IMR-90 (cell line): ENCODE results near the gene MYL6. TPM values are rescaled to one million over a fixed set of nuclear protein-coding genes. Genes with fewer than 3 reads are reported as not detected.

Source experiments
- ATAC-seq: fragments of 200-7000 bp; cut with Tn5 transposase; 2 replicates; pipeline ENCODE4 v1.9.1; 2020; ENCODE audit warnings: low read depth, mild to moderate bottlenecking, moderate library complexity
- BruUV-seq: library from RNA; stranded (reverse); fragments of 400-500 nt; replicated peaks from 2 replicates; lab custom pipeline; 2021; lab: Mats Ljungman, UMichigan
- CTCF ChIA-PET: fragments of 300-600 bp; formaldehyde crosslinking; extraction: SDS; loops from one replicate; lab custom pipeline; 2021; ENCODE audit warnings: antibody characterized with exemption; lab: Yijun Ruan, JAX
- POLR2A ChIA-PET: fragments of 300-600 bp; sonication (Branson Sonifier 250); formaldehyde crosslinking; loops from one replicate; lab custom pipeline; 2022; ENCODE audit warnings: antibody characterized with exemption; ENCODE audit not compliant: unreplicated experiment; lab: Charles Lee
- DNase-seq: peaks from one replicate; pipeline ENCODE4 v3.0.0; 2013
- H2AFZ ChIP-seq: replicated peaks from 2 replicates; pipeline ENCODE3; 2013; ENCODE audit warnings: low read length, mild to moderate bottlenecking; ENCODE audit not compliant: poor library complexity
- H2AK5ac ChIP-seq: 2 replicates; pipeline ENCODE4 v1.6.1; 2013; ENCODE audit warnings: low read depth, low read length, inconsistent platforms
- H2AK9ac ChIP-seq: replicated peaks from 2 replicates; pipeline ENCODE3; 2013; ENCODE audit warnings: mild to moderate bottlenecking, low read depth, low read length, moderate library complexity; ENCODE audit not compliant: poor library complexity
- H2BK120ac ChIP-seq: 2 replicates; pipeline ENCODE4 v1.6.1; 2013; ENCODE audit warnings: low read depth, low read length, inconsistent platforms
- H2BK15ac ChIP-seq: 3 replicates; pipeline ENCODE4 v1.6.1; 2013; ENCODE audit warnings: low read depth, low read length, inconsistent platforms
- H2BK20ac ChIP-seq: 2 replicates; pipeline ENCODE4 v1.6.1; 2013; ENCODE audit warnings: low read depth, mild to moderate bottlenecking, inconsistent platforms, low read length, moderate library complexity
- H2BK5ac ChIP-seq: 2 replicates; pipeline ENCODE4 v1.6.1; 2013; ENCODE audit warnings: mild to moderate bottlenecking, low read depth, low read length, inconsistent platforms; ENCODE audit not compliant: poor library complexity, severe bottlenecking
- H3K14ac ChIP-seq: replicated peaks from 2 replicates; pipeline ENCODE4 v1.6.1; 2013; ENCODE audit warnings: low read depth, low read length, inconsistent platforms
- H3K18ac ChIP-seq: 2 replicates; pipeline ENCODE4 v1.6.1; 2013; ENCODE audit warnings: low read depth, low read length, control low read depth
- H3K23ac ChIP-seq: 2 replicates; pipeline ENCODE4 v1.6.1; 2013; ENCODE audit warnings: low read depth, low read length, inconsistent platforms
- H3K27ac ChIP-seq: 2 replicates; pipeline ENCODE4 v1.5.1; 2013; ENCODE audit warnings: mild to moderate bottlenecking, control low read depth, low read length; ENCODE audit not compliant: insufficient read depth
- H3K27me3 ChIP-seq: 2 replicates; pipeline ENCODE4 v1.6.1; 2013; ENCODE audit warnings: low read length; ENCODE audit not compliant: control insufficient read depth, insufficient read depth
- H3K36me3 ChIP-seq: 2 replicates; pipeline ENCODE4 v1.6.1; 2013; ENCODE audit warnings: low read length, mixed read lengths; ENCODE audit not compliant: control insufficient read depth, insufficient read depth
- H3K4ac ChIP-seq: 2 replicates; pipeline ENCODE4 v1.6.1; 2013; ENCODE audit warnings: low read depth, low read length, inconsistent platforms
- H3K4me1 ChIP-seq: 2 replicates; pipeline ENCODE4 v1.6.1; 2013; ENCODE audit warnings: low read length, mixed read lengths; ENCODE audit not compliant: control insufficient read depth, insufficient read depth
- H3K4me2 ChIP-seq: 2 replicates; pipeline ENCODE4 v1.6.1; 2013; ENCODE audit warnings: low read depth, mild to moderate bottlenecking, control low read depth, low read length, moderate library complexity
- H3K4me3 ChIP-seq: 2 replicates; pipeline ENCODE4 v1.5.1; 2013; ENCODE audit warnings: low read depth, mild to moderate bottlenecking, control low read depth, low read length, moderate library complexity; ENCODE audit not compliant: insufficient read depth
- H3K56ac ChIP-seq: 2 replicates; pipeline ENCODE4 v1.6.1; 2013; ENCODE audit warnings: low read length, inconsistent platforms; ENCODE audit not compliant: insufficient read depth; ENCODE audit errors: extremely low read depth
- H3K79me1 ChIP-seq, 2 experiments: 2 replicates each; pipeline ENCODE4 v1.6.1; 2013; ENCODE audit warnings: low read length in 2 of 2, inconsistent platforms in 1 of 2, low read depth in 1 of 2
- H3K9ac ChIP-seq: 2 replicates; pipeline ENCODE4 v1.6.1; 2013; ENCODE audit warnings: low read depth, low read length, control low read depth
- H3K9me1 ChIP-seq: 2 replicates; pipeline ENCODE4 v1.6.1; 2013; ENCODE audit warnings: low read length, inconsistent platforms; ENCODE audit not compliant: insufficient read depth
- H3K9me3 ChIP-seq: 2 replicates; pipeline ENCODE4 v1.6.1; 2013; ENCODE audit warnings: low read length; ENCODE audit not compliant: control insufficient read depth, insufficient read depth
- H4K20me1 ChIP-seq: 2 replicates; pipeline ENCODE4 v1.6.1; 2013; ENCODE audit warnings: low read length, inconsistent platforms; ENCODE audit not compliant: insufficient read depth
- H4K5ac ChIP-seq: 2 replicates; pipeline ENCODE4 v1.6.1; 2013; ENCODE audit warnings: mild to moderate bottlenecking, low read depth, low read length, control low read depth
- H4K8ac ChIP-seq, 2 experiments: 2 replicates each; pipeline ENCODE4 v1.6.1; 2013; ENCODE audit warnings: low read depth in 2 of 2, low read length in 2 of 2, control low read depth in 1 of 2, inconsistent platforms in 1 of 2
- H4K91ac ChIP-seq: 2 replicates; pipeline ENCODE4 v1.6.1; 2013; ENCODE audit warnings: low read depth, low read length, inconsistent platforms; ENCODE audit not compliant: insufficient read depth
- BHLHE40 ChIP-seq: fragments of 150-350 bp; IDR thresholded peaks from 2 replicates; pipeline ENCODE4 v1.6.1; 2016; ENCODE audit warnings: mild to moderate bottlenecking, low read depth, low read length
- CEBPB ChIP-seq: IDR thresholded peaks from 2 replicates; pipeline ENCODE4 v1.6.1; 2012; ENCODE audit warnings: low read depth, low read length, improper control_type of control experiment
- CHD1 ChIP-seq: IDR thresholded peaks from 2 replicates; pipeline ENCODE4 v1.6.1; 2012; ENCODE audit warnings: low read depth, low read length, improper control_type of control experiment
- CTCF ChIP-seq: conservative IDR thresholded peaks from 2 replicates; pipeline ENCODE4 v1.5.1; 2012; ENCODE audit warnings: mild to moderate bottlenecking, low read depth, low read length, improper control_type of control experiment
- ELK1 ChIP-seq: fragments of 150-350 bp; IDR thresholded peaks from 2 replicates; pipeline ENCODE4 v1.6.1; 2016; ENCODE audit warnings: low read depth, mild to moderate bottlenecking, low read length, moderate library complexity, borderline replicate concordance
- FOS ChIP-seq: fragments of 150-350 bp; IDR thresholded peaks from 2 replicates; pipeline ENCODE4 v1.6.1; 2016; ENCODE audit warnings: low read depth, low read length
- MAFK ChIP-seq: IDR thresholded peaks from 2 replicates; pipeline ENCODE4 v1.6.1; 2012; ENCODE audit warnings: low read depth, low read length, improper control_type of control experiment
- MAZ ChIP-seq: IDR thresholded peaks from 2 replicates; pipeline ENCODE4 v1.6.1; 2012; ENCODE audit warnings: low read depth, mild to moderate bottlenecking, low read length, improper control_type of control experiment, moderate library complexity, borderline replicate concordance
- MXI1 ChIP-seq: IDR thresholded peaks from 2 replicates; pipeline ENCODE4 v1.6.1; 2012; ENCODE audit warnings: low read depth, mild to moderate bottlenecking, low read length, moderate library complexity, borderline replicate concordance
- NFE2L2 ChIP-seq: fragments of 150-350 bp; IDR thresholded peaks from 2 replicates; pipeline ENCODE4 v1.6.1; 2016; ENCODE audit warnings: low read depth, mild to moderate bottlenecking, low read length
- POLR2A ChIP-seq: IDR thresholded peaks from 2 replicates; pipeline ENCODE4 v1.6.1; 2012; ENCODE audit warnings: mild to moderate bottlenecking, low read depth, low read length
- RCOR1 ChIP-seq: IDR thresholded peaks from 2 replicates; pipeline ENCODE4 v1.6.1; 2012; ENCODE audit warnings: mild to moderate bottlenecking, low read length, improper control_type of control experiment; ENCODE audit not compliant: insufficient replicate concordance
- RFX5 ChIP-seq: IDR thresholded peaks from 2 replicates; pipeline ENCODE4 v1.8.0; 2012; ENCODE audit warnings: low read depth, mild to moderate bottlenecking, low read length, moderate library complexity
- SMC3 ChIP-seq: fragments of 150-350 bp; IDR thresholded peaks from 2 replicates; pipeline ENCODE4 v1.6.1; 2016; ENCODE audit warnings: low read depth, mild to moderate bottlenecking, antibody characterized with exemption, low read length, moderate library complexity
- USF2 ChIP-seq: fragments of 150-350 bp; IDR thresholded peaks from 2 replicates; pipeline ENCODE4 v1.6.1; 2017; ENCODE audit warnings: mild to moderate bottlenecking, antibody characterized with exemption, low read length, low read depth
- WGBS, 2 experiments: methylation state at CpG; one replicate each; pipeline versions ENCODE4 v1.1.5 to v1.1.7; 2013; ENCODE audit warnings: missing lambda C conversion rate in 2 of 2; ENCODE audit not compliant: insufficient read length in 1 of 2; ENCODE audit errors: extremely low coverage in 2 of 2; 5-methylcytosine and 5-hydroxymethylcytosine counted together
- dilution Hi-C: fragments of 300-500 bp; cut with HindIII; formaldehyde crosslinking; loops from one replicate; pipeline ENCODE4 v1.14.3; 2018; ENCODE audit warnings: low sequenced_read_pairs; ENCODE audit not compliant: unreplicated experiment
- in situ Hi-C: fragments of 300-500 bp; cut with MboI; formaldehyde crosslinking; loops from 3 replicates; pipeline ENCODE4 v1.14.3; 2019; ENCODE audit warnings: low sequenced_read_pairs, inconsistent platforms, mixed read lengths
- intact Hi-C: fragments of 100-400 bp; cut with micrococcal nuclease; formaldehyde crosslinking; loops from 2 replicates; pipeline ENCODE4 v1.10.0; 2022
- polyA plus RNA-seq, 3 experiments: library from polyadenylated mRNA; depleted of rRNA; stranded (reverse); fragments of >200 nt; gene quantifications; 2 replicates each; pipeline ENCODE4 v1.2.3, GENCODE V29; 2012; ENCODE audit warnings: low replicate concordance in 1 of 3
- total RNA-seq: library from RNA; depleted of rRNA; stranded (reverse); fragments of >200 nt; gene quantifications from 2 replicates; pipeline ENCODE4 v1.2.3, GENCODE V29; 2012

MYL6 gene
- total and polyA plus RNA-seq, 2 of the 4 experiments (the other 2 are of a cell fraction), result 4,816 to 6,979 TPM

GRCh38 chr12:56134897-56135296 lies 23.3 kb upstream of the MYL6 start:
- no peak overlapping the region for H4K8ac ChIP-seq
- BruUV-seq, result no TSS peak
- in situ Hi-C loops (no loop called here), dilution Hi-C loops (no loop called here), intact Hi-C loops (no loop called here)
- no peaks in the 10 kb centered on the region for H3K27me3 ChIP-seq
- H2BK5ac ChIP-seq, result no peak overlapping the region
- H3K18ac ChIP-seq, result no peak overlapping the region
- H2AK5ac ChIP-seq, result no peak overlapping the region
- H2AK9ac ChIP-seq, result no peak overlapping the region
- H4K20me1 ChIP-seq, result no peaks in the 10 kb centered on the region
- H2BK15ac ChIP-seq, result no peak overlapping the region
- H4K91ac ChIP-seq, result no peak overlapping the region
- ChIA-PET POLR2A (no interaction called here), CTCF (no interaction called here)
- no peak overlapping the region for H3K4ac ChIP-seq
- DNase-seq (no peak), ATAC-seq (no peak)
- no peaks in the 10 kb centered on the region; the same call in 1 of the 2 replicates for H3K9me1 ChIP-seq
- no peak overlapping the region for H3K4me3 ChIP-seq
- no peak overlapping the region for H3K4me2 ChIP-seq
- H3K23ac ChIP-seq, result no peak overlapping the region
- no CpG with 5 or more reads among the region's 6 CpGs for WGBS, 2 experiments
- peaks cover 31 to 51% of the 10 kb centered on the region in 2 experiments for H3K79me1 ChIP-seq
- peaks cover 71% of the 10 kb centered on the region for H3K36me3 ChIP-seq
- H3K9ac ChIP-seq, result no peak overlapping the region
- TF ChIP-seq RFX5, result no peak
- no peak for TF ChIP-seq ELK1
- no peak for TF ChIP-seq POLR2A
- no peak for TF ChIP-seq CHD1
- TF ChIP-seq SMC3, result no peak
- no peak for TF ChIP-seq MAFK
- TF ChIP-seq CEBPB, result no peak
- TF ChIP-seq NFE2L2, result no peak
- no peak for TF ChIP-seq USF2
- TF ChIP-seq CTCF, result no peak
- TF ChIP-seq FOS, result no peak
- no peak for TF ChIP-seq MXI1
- no peak for TF ChIP-seq MAZ
- TF ChIP-seq BHLHE40, result no peak
- TF ChIP-seq RCOR1, result no peak
- no peaks in the 10 kb centered on the region for H3K4me1 ChIP-seq
- H4K5ac ChIP-seq, result no peak overlapping the region
- H3K56ac ChIP-seq, result no peak overlapping the region
- no peak overlapping the region for H3K27ac ChIP-seq
- H2BK120ac ChIP-seq, result no peak overlapping the region
- H3K14ac ChIP-seq, result no peak overlapping the region
- H3K9me3 ChIP-seq, result no peaks in the 10 kb centered on the region
- no peak overlapping the region for H2BK20ac ChIP-seq
- H2AFZ ChIP-seq, result no peak overlapping the region
